Right ventricle myocardium superior (tissue), 1 donor: ENCODE data around the gene SLC2A3. TPM values are rescaled to one million over a fixed set of nuclear protein-coding genes. Genes with fewer than 3 reads are reported as not detected.
"Not testable (repeated sequence)": the region's sequence is repeated elsewhere in the genome, so short reads cannot be mapped to it uniquely, and the experiment has no call there.

Source experiments
- ATAC-seq: fragments of 200-7000 bp; cut with Tn5 transposase; one replicate; pipeline ENCODE4 v1.9.1; 2020; ENCODE audit warnings: mild to moderate bottlenecking; ENCODE audit not compliant: poor library complexity
- DNase-seq: peaks from one replicate; pipeline ENCODE4 v3.0.0-alpha.2; 2020
- intact Hi-C: fragments of 100-400 bp; cut with DNase I; formaldehyde crosslinking; loops from one replicate; pipeline ENCODE4 v1.11.2; 2022
- total RNA-seq: library from RNA; stranded (reverse); fragmentation: NEBNext Ultra II Directional; extraction: Animal tissue kit (Norgen Biotek cat#: 25700); gene quantifications from one replicate; pipeline ENCODE4 v1.2.1, GENCODE V29; 2021
- donor health status: DM: no; HTN: yes; CAD: no; lungs with severe emphysema.

Gene SLC2A3
- total RNA-seq, 1 donor from 2014 or later = 8.8 TPM

DNA sequence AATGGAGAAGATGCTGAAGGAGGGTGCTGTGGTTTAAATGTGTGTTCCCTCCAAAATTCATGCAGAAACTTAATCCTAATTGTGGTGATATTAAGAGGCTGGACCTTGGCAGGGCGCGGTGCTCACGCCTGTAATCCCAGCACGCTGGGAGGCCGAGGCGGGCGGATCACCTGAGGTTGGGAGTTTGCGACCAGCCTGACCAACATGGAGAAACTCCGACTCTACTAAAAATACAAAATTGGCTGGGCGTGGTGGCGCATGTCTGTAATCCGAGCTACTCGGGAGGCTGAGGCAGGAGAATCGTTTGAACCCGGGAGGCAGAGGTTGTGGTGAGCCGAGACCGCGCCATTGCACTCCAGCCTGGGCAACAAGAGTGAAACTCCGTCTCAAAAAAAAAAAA is 18.9 kb upstream of the SLC2A3 start:
- ATAC-seq, intact Hi-C loops, DNase-seq: not testable (repeated sequence)

DNA sequence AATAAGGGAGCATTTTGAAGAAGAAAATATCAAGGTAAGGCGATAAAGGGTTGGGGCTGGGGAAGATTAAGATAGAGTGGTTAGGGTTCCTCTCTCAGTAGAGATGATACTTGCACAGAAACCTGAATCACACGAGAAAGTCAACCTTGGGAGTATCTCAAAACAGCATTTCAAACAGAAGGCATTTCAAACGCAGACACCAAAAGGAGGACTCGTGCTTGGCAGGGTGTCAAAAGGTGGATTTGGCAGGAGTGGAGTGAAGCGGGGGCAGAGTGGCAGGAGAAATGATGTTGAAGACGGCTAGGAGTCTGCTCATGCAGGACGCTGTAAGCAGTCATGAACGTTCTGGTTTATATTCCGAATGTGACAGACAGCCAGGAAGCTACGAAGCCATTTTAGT is 18.4 kb upstream of the SLC2A3 start:
- ATAC-seq, intact Hi-C loops, DNase-seq: not testable (repeated sequence)

DNA sequence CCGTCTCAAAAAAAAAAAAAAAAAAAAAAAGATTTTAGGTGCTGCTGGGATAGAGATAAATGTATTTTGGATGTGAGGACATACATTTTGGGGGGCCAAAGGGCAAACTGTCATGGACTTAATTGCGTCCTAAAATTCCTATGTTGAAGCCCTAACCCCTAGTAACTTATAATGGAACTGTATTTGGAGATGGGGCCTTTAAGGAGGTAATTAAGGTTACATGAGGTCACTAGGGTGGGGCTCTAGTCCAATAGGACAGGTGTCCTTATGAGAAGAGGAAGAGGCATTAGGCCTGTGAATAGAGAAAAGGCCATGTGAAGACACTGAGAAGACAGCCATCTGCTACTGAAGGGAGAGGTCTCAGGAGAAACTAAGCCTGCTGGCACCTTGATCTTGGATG is 17.9 kb upstream of the SLC2A3 start:
- DNase-seq, ATAC-seq, intact Hi-C loops: not testable (repeated sequence)

DNA sequence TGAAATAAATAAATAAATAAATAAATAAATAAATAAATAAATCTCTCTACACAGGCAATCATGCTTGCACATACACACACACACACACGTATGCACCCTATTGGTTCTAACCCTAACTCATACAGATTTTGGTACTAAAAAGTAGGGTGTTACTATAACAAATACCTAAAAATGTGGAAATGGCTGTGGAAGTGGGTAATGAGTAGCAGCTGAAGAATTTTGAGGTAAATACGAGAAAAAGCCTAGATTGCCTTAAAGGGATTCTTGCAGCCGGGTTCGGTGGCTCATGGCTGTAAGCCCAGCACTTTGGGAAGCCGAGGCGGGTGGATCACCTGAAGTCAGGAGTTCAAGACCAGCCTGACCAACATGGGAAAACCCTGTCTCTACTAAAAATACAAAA is 15.7 kb upstream of the SLC2A3 start:
- intact Hi-C loops = no loop called here
- DNase-seq (no peak), ATAC-seq (no peak)

DNA sequence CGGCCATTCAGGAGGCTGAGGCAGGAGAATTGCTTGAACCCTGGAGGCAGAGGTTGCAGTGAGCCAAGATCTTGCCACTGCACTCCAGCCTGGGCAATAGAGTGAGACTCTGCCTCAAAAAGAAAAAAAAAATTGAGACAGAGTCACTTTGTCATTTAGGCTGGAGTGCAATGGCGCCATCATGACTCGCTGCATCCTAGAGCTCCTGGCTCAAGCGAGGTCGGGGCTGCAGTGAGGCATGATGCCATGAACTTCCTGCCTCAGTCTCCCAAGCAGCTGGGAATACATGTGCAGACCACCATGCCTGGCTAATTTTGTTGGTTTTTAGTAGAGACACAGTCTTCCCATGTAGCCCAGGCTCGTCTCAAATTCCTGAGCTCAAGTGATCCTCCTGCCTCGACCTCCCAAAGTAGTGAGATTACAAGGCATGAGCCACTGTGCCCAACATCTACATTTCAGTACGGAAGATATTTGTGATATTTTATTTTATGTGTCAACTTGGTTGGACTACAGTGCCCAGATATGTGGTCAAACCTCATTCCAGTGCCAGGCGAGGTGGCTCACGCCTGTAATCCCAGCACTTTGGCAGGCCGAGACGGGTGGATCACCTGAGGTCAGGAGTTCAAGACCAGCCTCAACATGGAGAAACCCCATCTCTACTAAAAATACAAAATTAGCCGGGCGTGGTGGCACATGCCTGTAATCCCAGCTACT is 14.4 kb upstream of the SLC2A3 start:
- ATAC-seq, intact Hi-C loops, DNase-seq: not testable (repeated sequence)

DNA sequence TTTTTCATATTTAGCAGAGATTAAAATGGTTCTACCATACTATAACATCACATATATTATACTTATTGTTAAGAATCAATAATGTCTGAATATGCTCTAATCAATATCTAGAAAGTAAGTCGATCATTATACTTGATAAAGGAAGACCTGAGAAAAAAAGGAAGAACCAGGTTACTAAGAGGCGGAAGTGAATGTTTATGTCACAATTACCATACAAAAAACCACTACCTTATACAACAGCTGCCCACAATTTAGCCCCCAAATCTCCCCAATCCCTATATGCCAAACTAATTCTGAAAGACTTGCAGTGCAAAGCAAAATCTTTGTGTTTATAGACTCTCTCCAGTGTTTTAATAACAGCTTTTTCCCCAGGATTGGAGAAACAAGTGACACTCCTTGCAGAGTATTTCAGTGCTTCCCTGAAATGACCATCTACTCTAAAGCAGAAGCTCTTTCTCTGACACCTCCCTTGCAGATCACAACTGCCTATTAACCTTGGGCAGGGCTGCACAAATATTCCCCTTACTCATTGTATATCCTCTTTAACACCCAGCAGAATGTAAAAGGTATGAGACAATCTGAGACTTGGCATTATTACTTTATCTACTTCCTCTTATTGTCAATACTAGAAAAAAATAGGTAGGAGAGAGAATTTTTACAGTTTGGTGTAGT is 12.7 kb upstream of the SLC2A3 start:
- ATAC-seq = no peak
- intact Hi-C loops = no loop called here

DNA sequence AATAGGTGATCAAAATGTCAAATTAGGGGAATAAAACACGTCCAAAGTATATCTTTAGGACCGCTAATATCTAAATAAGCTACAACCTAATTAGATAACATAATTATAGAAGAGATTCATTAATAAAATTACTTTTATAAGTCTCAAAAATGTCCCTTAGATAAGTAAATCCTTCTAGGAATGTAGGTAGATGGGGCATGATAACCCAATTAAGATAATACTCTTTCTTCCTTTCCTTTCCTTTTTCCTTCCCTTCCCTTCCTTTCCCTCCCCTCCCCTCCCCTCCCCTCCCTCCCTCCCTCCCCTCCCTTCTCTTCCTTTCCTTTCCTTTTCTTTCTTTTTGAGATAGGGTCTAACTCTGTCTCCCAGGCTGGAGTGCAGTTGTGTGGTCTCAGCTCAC is 11.0 kb upstream of the SLC2A3 start:
- ATAC-seq (no peak), DNase-seq (no peak)
- intact Hi-C loops = no loop called here

More for the DNA sequence above, 12.7 kb upstream of the SLC2A3 start:
- no peak for DNase-seq

DNA sequence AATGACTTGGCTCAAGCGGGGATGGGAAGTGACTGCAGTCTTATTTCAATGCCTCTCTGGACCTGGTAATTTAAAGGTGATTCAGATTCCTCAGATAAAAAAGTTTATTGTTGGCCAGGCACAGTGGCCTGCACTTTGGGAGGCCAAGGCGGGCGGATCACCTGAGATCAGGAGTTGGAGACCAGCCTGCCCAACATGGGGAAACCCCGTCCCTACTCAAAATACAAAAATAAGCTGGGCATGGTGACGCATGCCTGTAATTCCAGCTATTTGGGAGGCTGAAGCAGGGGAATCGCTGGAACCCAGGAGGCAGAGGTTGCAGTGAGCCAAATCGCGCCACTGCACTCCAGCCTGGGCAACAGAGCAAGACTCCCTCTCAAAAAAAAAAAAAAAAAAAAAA is 8.8 kb upstream of the SLC2A3 start:
- ATAC-seq, DNase-seq, intact Hi-C loops: not testable (repeated sequence)

DNA sequence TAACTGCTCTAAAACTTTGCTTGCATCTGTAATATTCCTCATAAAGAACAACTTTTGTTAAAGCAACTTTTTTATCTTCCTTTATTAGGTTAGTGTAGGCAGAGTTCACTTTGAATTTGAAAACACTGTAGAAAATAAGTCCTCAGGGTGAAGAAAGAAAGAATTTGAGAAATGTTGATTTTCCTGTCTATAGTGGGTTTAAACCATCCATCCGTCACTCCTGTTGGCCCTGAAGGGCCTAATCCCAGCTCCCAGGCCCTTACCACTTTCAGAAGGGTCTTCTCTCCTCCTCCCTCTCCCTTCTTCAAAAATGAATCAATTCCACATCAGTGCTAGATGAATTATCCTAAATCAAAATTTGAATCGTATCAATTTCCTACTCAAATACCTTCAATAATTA is 4.9 kb upstream of the SLC2A3 start:
- ATAC-seq = no peak
- no peak for DNase-seq
- intact Hi-C loops = no loop called here

DNA sequence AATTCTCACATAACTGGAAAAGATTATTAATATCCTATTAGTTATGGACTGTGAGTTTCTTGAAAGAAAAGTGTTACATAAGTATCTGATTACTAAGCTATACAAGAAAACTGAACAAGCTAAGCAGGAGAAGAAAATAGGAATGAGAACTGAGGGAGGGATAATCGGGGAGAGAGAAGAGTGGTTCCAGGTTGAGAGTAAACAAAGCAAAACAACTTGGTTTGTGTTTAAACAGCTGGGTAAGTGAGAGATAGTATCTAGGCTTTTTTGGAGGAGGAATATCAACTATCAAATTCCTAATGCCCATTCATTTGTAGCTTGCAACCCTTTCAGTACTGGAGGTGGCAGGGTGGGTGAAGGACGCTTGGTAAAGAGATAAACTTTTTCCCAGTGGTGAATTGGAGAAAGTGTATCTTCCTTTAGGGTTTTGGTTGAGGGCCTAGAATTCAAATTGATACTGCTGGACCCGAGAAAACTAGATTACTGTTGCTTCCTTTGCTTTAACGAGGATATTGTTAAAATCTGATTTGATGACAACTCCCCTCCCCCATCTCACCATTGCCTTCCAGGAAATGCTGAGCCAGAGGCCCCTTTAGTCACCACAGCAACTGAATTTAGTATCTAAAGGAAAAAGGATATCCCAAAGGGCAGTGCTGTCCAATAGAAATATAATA is 2.0 kb upstream of the SLC2A3 start:
- no peak for DNase-seq
- intact Hi-C loops = loop anchor here (10.0 kb wide), 1 partner anchor 97 kb away; the partner anchor contains the start of gene FOXJ2
- ATAC-seq = no peak

DNA sequence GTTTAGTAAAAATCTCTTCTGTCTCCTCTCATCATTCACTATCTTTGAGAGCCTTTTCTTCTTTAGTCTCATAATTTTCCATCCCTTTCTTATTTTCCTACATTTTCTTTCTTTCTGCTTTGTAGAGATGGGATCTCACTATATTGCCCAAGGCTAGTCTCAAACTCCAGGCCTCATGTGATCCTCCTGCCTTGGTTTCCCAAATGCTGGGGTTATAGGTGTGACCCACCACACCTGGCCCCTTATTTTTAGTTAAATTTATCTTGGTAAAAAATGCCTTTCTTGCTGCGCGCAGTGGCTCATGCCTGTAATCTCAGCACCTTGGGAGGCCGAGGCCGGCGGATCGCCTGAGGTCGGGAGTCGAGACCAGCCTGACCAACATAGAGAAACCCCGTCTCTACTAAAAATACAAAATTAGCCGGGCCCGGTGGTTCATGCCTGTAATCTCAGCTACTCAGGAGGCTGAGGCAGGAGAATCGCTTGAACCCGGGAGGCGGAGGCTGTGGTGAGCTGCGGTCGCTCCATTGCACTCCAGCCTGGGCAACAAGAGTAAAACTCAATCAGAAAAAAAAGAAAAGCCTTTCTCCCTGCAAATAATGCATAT is 996 bp downstream of the SLC2A3 start:
- DNase-seq (no peak), ATAC-seq (no peak)
- intact Hi-C loops = loop anchor here (10.0 kb wide), 1 partner anchor 100 kb away; the partner anchor contains the start of gene FOXJ2

DNA sequence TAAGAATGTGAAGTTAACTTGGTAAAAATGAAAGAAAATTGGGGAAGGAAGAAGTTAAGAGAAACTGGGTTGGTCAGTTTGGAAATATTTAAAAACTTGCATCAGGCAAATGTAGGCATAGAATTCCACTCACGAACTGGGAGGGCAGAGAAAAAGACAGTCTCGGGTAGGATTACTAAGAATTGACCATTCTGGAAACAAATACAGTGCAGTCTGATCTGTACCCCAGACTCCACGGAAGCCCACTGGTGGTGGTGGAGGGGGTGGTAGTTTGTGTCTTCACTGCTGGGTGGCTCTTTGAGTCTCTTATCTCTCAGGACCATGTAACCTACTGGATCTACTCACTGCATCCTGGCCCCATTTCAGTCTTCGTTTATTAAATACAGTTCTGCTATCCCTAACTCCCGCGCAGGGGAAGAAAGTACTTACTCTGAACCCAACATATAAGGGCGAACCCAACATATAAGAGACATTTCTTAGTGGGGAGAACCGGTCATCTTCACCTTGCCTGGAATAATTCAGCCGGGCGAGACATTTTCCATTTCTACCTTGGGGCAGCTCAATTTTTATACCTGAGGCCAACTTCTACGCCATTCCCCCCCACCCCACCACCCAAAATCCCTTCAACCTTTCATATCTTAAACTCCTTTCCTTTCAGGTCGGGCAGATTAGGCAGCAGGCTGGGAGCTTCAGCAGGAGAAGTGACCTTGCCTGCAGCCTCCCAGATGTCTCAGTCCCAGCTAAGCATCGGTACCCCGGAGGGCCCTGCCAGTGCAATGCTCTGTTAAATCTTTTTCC is 1.7 kb downstream of the SLC2A3 start:
- no peak for ATAC-seq
- intact Hi-C loops = loop anchor here (10.0 kb wide), 1 partner anchor 101 kb away; the partner anchor contains the start of gene FOXJ2
- DNase-seq = no peak

DNA sequence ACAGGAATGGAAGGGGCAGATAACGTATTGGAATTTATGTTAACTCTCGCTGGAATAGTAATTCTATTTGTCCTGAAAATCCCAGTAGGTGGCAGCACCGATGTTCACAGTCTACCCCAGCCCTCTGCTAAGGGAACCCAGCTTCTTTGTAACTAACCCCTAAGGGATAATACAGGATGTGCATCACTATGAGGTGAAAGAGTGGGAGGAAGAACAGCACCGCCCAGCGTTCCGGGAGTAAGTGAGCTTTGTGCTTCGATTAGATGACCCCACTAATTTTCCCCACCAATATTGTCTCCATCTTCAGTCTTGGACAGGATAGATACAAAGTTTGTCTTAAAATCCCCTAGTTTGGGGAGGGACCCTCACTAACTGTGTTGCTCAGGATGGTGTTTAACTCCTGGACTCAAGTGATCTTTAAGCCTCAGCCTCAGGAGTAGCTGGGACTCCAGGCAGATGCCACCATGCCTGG is 2.7 kb downstream of the SLC2A3 start:
- ATAC-seq = peak; percentile 88
- intact Hi-C loops = loop anchor here (10.0 kb wide), 1 partner anchor 102 kb away; the partner anchor contains the start of gene FOXJ2
- DNase-seq = peak; percentile 79

DNA sequence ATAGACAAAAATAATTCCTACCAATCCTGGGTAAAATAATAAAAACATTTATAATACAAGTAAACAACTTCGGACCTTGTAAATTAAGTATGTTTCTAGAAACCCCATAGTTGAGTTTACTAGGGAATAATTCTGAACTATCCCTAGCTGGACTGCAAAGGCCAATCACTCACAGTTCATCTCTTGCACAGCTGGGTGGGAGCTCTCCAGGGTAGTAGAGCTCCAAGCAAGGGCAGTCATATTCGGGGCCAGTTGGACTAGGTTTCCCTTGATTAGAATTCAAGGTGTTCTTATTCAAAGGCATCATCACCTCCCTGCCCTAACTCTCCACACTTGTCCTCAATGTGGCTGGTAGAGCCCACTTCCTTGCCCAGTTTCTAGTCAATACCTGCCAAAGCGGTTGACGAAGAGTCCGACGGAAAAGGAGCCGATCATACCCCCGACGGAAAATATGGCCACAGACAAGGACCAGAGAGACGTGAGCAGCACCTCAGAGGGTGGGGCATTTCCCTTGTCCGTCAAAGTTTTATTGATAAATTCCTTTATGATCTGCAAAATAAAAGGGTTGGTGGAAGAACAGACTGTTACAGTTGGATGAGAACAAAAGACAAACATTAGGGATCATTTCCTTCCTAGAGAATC is 3.3 kb downstream of the SLC2A3 start:
- not testable (repeated sequence) for DNase-seq, ATAC-seq
- intact Hi-C loops = loop anchor here (10.0 kb wide), 1 partner anchor 102 kb away; the partner anchor contains the start of gene FOXJ2

DNA sequence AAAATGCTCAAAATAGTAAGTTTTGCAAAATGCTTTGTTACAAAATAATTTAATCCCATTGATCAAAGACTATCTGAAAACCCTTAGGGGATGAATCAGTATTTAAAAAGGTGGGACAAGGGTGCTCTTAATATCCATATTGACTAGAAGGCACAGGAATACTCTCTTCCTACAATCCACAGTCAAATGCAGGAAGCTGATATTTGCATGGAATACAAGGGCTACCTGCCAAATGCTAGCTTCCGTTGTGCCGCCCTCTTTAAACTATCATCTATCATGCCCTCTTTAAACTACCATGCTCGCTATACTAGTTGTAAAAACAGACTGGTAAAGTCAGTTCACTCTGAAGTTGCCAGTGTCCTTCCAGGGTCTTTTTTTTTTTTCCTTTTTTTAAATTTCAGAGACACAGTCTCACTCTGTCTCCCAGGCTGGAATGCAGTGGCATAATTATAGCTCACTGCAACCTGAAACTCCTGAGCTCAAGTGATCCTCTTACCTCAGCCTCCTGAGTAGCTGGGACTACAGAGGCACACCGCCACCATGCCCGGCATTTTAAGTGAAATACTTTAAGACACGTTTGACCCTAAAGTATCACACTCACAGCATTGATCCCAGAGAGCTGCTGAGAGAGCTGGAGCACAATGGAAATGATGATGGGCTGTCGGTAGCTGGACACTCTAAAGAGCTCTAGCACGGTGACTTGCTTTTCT is 6.7 kb downstream of the SLC2A3 start:
- no peak for ATAC-seq
- no peak for DNase-seq
- intact Hi-C loops = no loop called here

DNA sequence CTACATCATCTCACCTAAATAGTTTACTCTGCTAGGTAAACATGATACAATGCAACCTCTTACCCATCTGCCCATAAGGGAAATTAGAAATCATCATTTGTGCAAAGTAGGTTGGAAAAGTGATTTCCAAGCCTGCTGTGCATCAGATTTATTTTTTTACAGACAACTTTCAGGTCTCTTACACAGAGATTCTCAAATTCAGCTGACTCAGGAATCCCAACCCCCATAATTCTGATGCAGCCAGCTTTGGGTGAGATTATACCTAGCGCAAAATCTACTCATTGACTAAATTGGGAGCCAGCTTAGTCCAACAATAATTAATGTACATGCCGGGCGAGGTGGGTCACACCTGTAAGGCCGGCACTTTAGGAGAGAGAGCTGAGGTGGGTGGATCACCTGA is 8.5 kb downstream of the SLC2A3 start:
- intact Hi-C loops = no loop called here
- ATAC-seq (no peak), DNase-seq (no peak)

DNA sequence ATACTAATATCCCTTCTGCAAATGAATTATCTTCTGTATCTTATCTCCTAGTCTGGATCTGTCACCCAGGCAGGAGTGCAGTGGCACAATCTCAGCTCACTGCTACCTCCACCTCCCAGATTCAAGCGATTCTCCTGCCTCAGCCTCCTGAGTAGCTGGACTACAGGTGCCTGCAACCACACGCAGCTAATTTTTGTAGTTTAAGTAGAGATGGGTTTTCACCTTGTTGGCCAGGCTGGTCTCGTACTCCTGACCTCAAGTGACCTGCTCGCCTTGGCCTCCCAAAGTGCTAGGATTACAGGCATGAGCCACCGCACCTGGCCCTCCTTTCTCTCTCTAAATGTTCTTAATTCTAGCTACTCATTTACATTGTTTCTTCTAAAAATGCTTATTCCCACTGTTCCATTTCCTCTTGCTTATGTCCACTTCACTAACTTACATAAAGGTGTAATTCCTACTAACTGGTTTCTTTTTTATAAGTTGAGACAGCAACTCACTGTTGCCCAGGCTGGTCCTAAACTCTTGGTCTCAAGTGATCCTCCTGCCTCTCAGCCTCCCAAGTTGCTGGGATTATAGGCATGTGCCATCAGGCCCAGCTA is 9.8 kb downstream of the SLC2A3 start:
- ATAC-seq, intact Hi-C loops, DNase-seq: not testable (repeated sequence)
